ENCODE data around the gene TOM1L2. TPM values are rescaled to one million over a fixed set of nuclear protein-coding genes. Genes with fewer than 3 reads are reported as not detected.

Gene TOM1L2
- total RNA-seq, 1 donor from 2014 or later, result 16.3 TPM

- Histone ChIP-seq H3K4me3 (ENCODE audit: low read depth, low read length) (no peak overlapping the region), H3K27me3 (ENCODE audit: control insufficient read depth, insufficient read depth, low read length) (no peaks in the 10 kb centered on the region), H3K36me3 (ENCODE audit: control insufficient read depth, insufficient read depth, low read length) (no peaks in the 10 kb centered on the region)
- DNase-seq (ENCODE audit: low read depth), result no peak
- TF ChIP-seq CTCF (IDR thresholded peaks at IDR 0.05; ENCODE audit: insufficient read depth, low read length, poor library complexity, severe bottlenecking), result no peak
Observed at GRCh38 chr17:17983376-17983775, 11.2 kb upstream of the TOM1L2 start.

GRCh38 chr17:17982801-17983200, 10.6 kb upstream of the TOM1L2 start:
- DNase-seq (ENCODE audit: low read depth), result no peak
- no peaks in the 10 kb centered on the region for H3K36me3 ChIP-seq (ENCODE audit: control insufficient read depth, insufficient read depth, low read length)
- no peaks in the 10 kb centered on the region for H3K27me3 ChIP-seq (ENCODE audit: control insufficient read depth, insufficient read depth, low read length)
- no peak overlapping the region for H3K4me3 ChIP-seq (ENCODE audit: low read depth, low read length)
- TF ChIP-seq CTCF (IDR thresholded peaks at IDR 0.05; ENCODE audit: insufficient read depth, low read length, poor library complexity, severe bottlenecking), result no peak

GRCh38 chr17:17981330-17981729, 9.1 kb upstream of the TOM1L2 start:
- Histone ChIP-seq H3K4me3 (ENCODE audit: low read depth, low read length) (no peak overlapping the region), H3K36me3 (ENCODE audit: control insufficient read depth, insufficient read depth, low read length) (no peaks in the 10 kb centered on the region), H3K27me3 (ENCODE audit: control insufficient read depth, insufficient read depth, low read length) (no peaks in the 10 kb centered on the region)
- no peak for DNase-seq (ENCODE audit: low read depth)
- TF ChIP-seq CTCF (IDR thresholded peaks at IDR 0.05; ENCODE audit: insufficient read depth, low read length, poor library complexity, severe bottlenecking), result no peak

GRCh38 chr17:17979778-17980177, 7.6 kb upstream of the TOM1L2 start:
- H3K27me3 ChIP-seq (ENCODE audit: control insufficient read depth, insufficient read depth, low read length), result no peaks in the 10 kb centered on the region
- no peak for DNase-seq (ENCODE audit: low read depth)
- TF ChIP-seq CTCF (IDR thresholded peaks at IDR 0.05; ENCODE audit: insufficient read depth, low read length, poor library complexity, severe bottlenecking), result no peak

GRCh38 chr17:17978481-17979424, 6.6 kb upstream of the TOM1L2 start:
- DNase-seq (ENCODE audit: low read depth), result no peak
- no peaks in the 10 kb centered on the region for H3K27me3 ChIP-seq (ENCODE audit: control insufficient read depth, insufficient read depth, low read length)
- no peak for TF ChIP-seq CTCF (IDR thresholded peaks at IDR 0.05; ENCODE audit: insufficient read depth, low read length, poor library complexity, severe bottlenecking)
- no peak overlapping the region for H3K4me3 ChIP-seq (ENCODE audit: low read depth, low read length)
- no peaks in the 10 kb centered on the region for H3K36me3 ChIP-seq (ENCODE audit: control insufficient read depth, insufficient read depth, low read length)

More at GRCh38 chr17:17979778-17980177, 7.6 kb upstream of the TOM1L2 start:
- H3K4me3 ChIP-seq (ENCODE audit: low read depth, low read length), result no peak overlapping the region
- H3K36me3 ChIP-seq (ENCODE audit: control insufficient read depth, insufficient read depth, low read length), result no peaks in the 10 kb centered on the region

All from kidney epithelial cell (primary cell).